Heart left ventricle (tissue), 16 donors: ENCODE results near the gene MEGF9. TPM values are rescaled to one million over a fixed set of nuclear protein-coding genes. Genes with fewer than 3 reads are reported as not detected.

Experiments
- ATAC-seq, 4 donors: fragments of 200-7000 bp; cut with Tn5 transposase; one replicate each; pipeline ENCODE4 v1.9.1; 2020 to 2022; ENCODE audit warnings: moderate library complexity in 4 of 4, mild to moderate bottlenecking in 3 of 4, moderate number of reproducible peaks in 1 of 4
- DNase-seq, 5 donors: peaks; one replicate each; pipeline ENCODE4 v3.0.0-alpha.2; 2020
- H3K27ac ChIP-seq, 12 donors: fragments of 200-600 bp; sonication (generic) in 4 of 12; one replicate each; pipeline versions ENCODE4 v1.5.0 to v1.8.0; 2016 to 2022; ENCODE audit warnings: mild to moderate bottlenecking in 2 of 12
- H3K27me3 ChIP-seq, 9 donors: fragments of 200-600 bp; sonication (generic) in 2 of 9; one replicate each; pipeline versions ENCODE4 v1.5.1 to v1.8.0; 2016 to 2022; ENCODE audit warnings: mild to moderate bottlenecking in 3 of 9
- H3K36me3 ChIP-seq, 9 donors: fragments of 200-600 bp; sonication (generic) in 2 of 9; one replicate each; pipeline versions ENCODE4 v1.5.0 to v1.8.0; 2018 to 2022; ENCODE audit warnings: mild to moderate bottlenecking in 2 of 9
- H3K4me1 ChIP-seq, 12 donors: fragments of 200-600 bp; sonication (generic) in 4 of 12; one replicate each; pipeline versions ENCODE4 v1.5.0 to v1.8.0; 2016 to 2022; ENCODE audit warnings: mild to moderate bottlenecking in 3 of 12
- H3K4me3 ChIP-seq, 12 donors: fragments of 200-600 bp; sonication (generic) in 4 of 12; one replicate each; pipeline versions ENCODE4 v1.5.0 to v1.8.0; 2017 to 2022; ENCODE audit warnings: mild to moderate bottlenecking in 9 of 12, moderate library complexity in 4 of 12
- H3K9me3 ChIP-seq, 12 donors: fragments of 200-600 bp; sonication (generic) in 4 of 12; one replicate each; pipeline versions ENCODE4 v1.5.0 to v1.8.0; 2016 to 2022; ENCODE audit warnings: mild to moderate bottlenecking in 1 of 12
- POLR2A ChIP-seq, 2 donors: fragments of 450-650 bp; IDR thresholded peaks; one replicate each; pipeline ENCODE4 v1.6.1; 2017; ENCODE audit warnings: antibody characterized with exemption in 2 of 2, mild to moderate bottlenecking in 2 of 2, moderate library complexity in 2 of 2
- WGBS, 4 donors: extraction: QIAGEN DNeasy Blood & Tissue Kit in 2 of 4; methylation state at CpG; one replicate each; pipeline versions ENCODE4 v1.1.5 to v1.1.7; 2013 to 2018; 5-methylcytosine and 5-hydroxymethylcytosine counted together
- intact Hi-C, 10 donors: fragments of 100-400 bp; cut with DNase I; formaldehyde crosslinking; loops; one replicate each; pipeline versions ENCODE4 v1.11.1 to v1.14.2; 2022
- polyA plus RNA-seq, 2 donors: library from polyadenylated mRNA; stranded (reverse); fragments of 200-250 nt; gene quantifications; one replicate each; pipeline ENCODE4 v1.2.3, GENCODE V29; 2013
- total RNA-seq, 9 donors: library from RNA; depleted of rRNA in 2 of 9; stranded (reverse); fragments of >200 nt in 2 of 9; fragmentation: NEBNext Ultra II Directional in 3 of 9; extraction: Animal tissue kit (Norgen Biotek cat#: 25700) in 3 of 9; gene quantifications; one replicate each; pipeline versions ENCODE4 v1.1.0 to v1.2.4, GENCODE V29; 2016 to 2023
- TF ChIP-seq, protein P1 (sequence below), 12 donors: fragments of 200-600 bp; sonication (generic) in 4 of 12; IDR thresholded peaks; one replicate each; pipeline versions ENCODE4 v1.5.0 to v1.8.0; 2018 to 2022; ENCODE audit warnings: antibody characterized with exemption in 12 of 12, mild to moderate bottlenecking in 5 of 12
- donor health status: ischemic (EF 13 %, LVEDD 7.1; RV severe dilation, severe dysfunction).
- donor health status: healthy with polysubstance abuse.
- donor health status: DM: no; HTN: yes; CAD: no.
- donor health status: DM: no; HTN: no; CAD: no.
- donor health status: ischemic (EF 25% LVEDD 6.9; RV normal size, moderate dysfunction).
- donor health status: ischemic (EF 25% LVEDD 5.7; RV mildly dilated, moderate dysfunction).
- donor health status: healthy.
- donor health status: DM: yes; HTN: yes; CAD: no.
- donor health status: ischemic (EF 35%, LVEDD 5.7; RV mildly dilated, moderate dysfunction).
- donor health status: nonischemic (EF 11% LVEDD 7.7; RV severe dilation, severe dysfunction).
- donor health status: DM: yes; HTN: yes; CAD: no.
- donor health status: PGD.
- donor health status: ischemic (EF 29% LVEDD 5.4; RV normal size, mild dysfunction).
- donor health status: nonischemic (EF 23%, LVEDD 6.1; RV moderate dilation, normal function).

The MEGF9 gene
- total and polyA plus RNA-seq, 11 donors: 2.2 to 46.0 (median 12.8) TPM

DNA sequence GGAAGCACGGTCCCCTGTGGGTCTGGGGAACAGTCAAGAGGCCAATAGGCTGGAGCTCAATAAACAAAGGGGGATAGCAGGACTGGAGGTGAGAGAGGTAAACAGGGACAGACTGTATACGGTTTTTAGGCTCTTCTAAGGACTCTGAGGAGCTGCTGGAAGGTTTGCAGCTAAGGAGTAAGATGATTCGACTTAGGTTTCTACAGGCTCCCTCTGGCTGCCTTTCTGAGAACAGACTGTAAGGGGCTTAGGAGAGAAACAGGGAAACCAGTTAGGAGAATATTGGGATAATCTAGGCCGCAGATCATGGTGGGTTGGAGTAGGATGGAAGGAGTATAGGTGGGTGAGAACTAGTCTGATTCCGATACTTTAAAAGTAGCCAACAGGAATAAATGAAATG is 144.7 kb downstream of the MEGF9 start:
- DNase-seq (no peak), ATAC-seq (no peak)

DNA sequence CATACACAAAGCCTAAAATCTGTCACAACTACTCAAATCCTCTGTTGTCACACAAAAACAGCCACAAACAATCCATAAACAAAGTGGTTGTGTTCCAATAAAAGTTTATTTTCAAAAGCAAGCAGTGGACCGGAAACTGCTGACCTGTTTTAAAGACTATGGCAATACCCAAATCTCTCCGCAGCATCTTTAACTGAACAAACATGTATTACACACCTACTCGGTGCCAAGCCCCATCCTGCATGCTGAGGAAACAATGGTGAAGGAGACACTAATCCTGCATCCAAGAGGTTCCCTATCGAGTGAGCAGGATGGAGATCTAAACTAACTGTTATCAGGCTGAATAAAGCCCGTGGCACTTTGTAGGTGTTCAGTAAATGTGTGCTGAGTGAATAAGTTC is 145.5 kb downstream of the MEGF9 start:
- H3K4me1 ChIP-seq: peaks cover 0 to 24% (median 7%) of the 10 kb centered on the region in 12 donors
- no peak overlapping the region for H3K27ac ChIP-seq
- intact Hi-C loops: loop anchor here in 1 of 10 donors (10.0 kb wide), 1 partner anchor 64 kb away; no protein-coding TSS in a partner anchor
- TF ChIP-seq, protein P1, sequence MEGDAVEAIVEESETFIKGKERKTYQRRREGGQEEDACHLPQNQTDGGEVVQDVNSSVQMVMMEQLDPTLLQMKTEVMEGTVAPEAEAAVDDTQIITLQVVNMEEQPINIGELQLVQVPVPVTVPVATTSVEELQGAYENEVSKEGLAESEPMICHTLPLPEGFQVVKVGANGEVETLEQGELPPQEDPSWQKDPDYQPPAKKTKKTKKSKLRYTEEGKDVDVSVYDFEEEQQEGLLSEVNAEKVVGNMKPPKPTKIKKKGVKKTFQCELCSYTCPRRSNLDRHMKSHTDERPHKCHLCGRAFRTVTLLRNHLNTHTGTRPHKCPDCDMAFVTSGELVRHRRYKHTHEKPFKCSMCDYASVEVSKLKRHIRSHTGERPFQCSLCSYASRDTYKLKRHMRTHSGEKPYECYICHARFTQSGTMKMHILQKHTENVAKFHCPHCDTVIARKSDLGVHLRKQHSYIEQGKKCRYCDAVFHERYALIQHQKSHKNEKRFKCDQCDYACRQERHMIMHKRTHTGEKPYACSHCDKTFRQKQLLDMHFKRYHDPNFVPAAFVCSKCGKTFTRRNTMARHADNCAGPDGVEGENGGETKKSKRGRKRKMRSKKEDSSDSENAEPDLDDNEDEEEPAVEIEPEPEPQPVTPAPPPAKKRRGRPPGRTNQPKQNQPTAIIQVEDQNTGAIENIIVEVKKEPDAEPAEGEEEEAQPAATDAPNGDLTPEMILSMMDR (IDR thresholded peaks at IDR 0.05): no peak
- H3K9me3 ChIP-seq: no peaks in the 10 kb centered on the region
- 86 to 94% (median 92%) methylated on average over 5 of the region's 5 CpGs for WGBS, 4 donors
- ATAC-seq: no peak
- no peak overlapping the region for H3K4me3 ChIP-seq
- no peaks in the 10 kb centered on the region for H3K27me3 ChIP-seq
- DNase-seq: no peak
- peaks cover 0 to 84% (median 73%) of the 10 kb centered on the region in 9 donors for H3K36me3 ChIP-seq

More for the DNA sequence above, 144.7 kb downstream of the MEGF9 start:
- WGBS, 4 donors: 91 to 94% (median 92%) methylated on average over 5 of the region's 5 CpGs
- Histone ChIP-seq H3K4me1 (peaks cover 0 to 29% (median 7%) of the 10 kb centered on the region in 12 donors), H3K27me3 (no peaks in the 10 kb centered on the region), H3K27ac (no peak overlapping the region), H3K36me3 (peaks cover 0 to 79% (median 67%) of the 10 kb centered on the region in 9 donors), H3K9me3 (no peaks in the 10 kb centered on the region), H3K4me3 (no peak overlapping the region)
- intact Hi-C loops: loop anchor here in 1 of 10 donors (10.0 kb wide), 1 partner anchor 65 kb away; no protein-coding TSS in a partner anchor
- TF ChIP-seq, protein P1 (IDR thresholded peaks at IDR 0.05): no peak
- TF ChIP-seq POLR2A (IDR thresholded peaks at IDR 0.05): no peak

DNA sequence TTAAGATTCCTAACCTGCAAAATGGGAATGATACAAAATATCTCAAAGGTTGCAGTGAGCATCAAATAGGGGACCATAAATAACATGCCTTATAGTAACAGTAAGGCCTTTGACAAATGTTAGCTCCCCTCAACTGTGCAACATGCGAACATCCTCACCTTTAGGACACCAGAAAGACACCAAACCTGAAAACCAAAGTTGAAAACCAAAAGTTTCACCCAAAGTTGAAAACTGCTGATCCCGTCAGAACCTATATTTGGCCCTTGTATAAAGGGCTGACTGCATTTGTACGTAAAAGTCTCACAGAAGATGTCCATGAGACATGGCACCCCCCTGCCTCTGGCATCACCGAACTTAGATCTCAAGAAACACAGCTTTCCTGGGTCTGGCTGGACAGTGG is 146.4 kb downstream of the MEGF9 start:
- H3K4me3 ChIP-seq: no peak overlapping the region
- 97 to 99% (median 98%) methylated on average over 4 of the region's 4 CpGs for WGBS, 4 donors

DNA sequence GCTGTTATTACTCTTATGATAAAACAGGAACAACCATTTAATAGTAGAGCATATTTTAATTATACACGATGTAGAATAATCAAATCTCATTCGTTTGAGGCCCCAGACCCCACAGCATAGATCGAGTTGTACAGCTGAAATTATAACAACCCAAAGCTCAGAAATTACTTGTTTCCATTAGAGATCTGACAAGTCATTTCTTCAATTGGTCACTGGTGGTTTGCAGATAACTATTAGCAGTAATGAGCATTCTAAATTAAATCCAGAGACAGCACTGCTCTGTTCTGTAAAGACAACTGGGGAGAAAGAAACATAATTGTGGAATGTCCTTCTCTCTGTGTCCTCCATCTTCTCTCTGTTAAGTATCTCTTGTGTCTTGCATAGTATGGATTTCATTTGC is 147.2 kb downstream of the MEGF9 start:
- intact Hi-C loops: loop anchor here in 1 of 10 donors (10.0 kb wide), 1 partner anchor 62 kb away; no protein-coding TSS in a partner anchor
- no peaks in the 10 kb centered on the region for H3K9me3 ChIP-seq
- no peak overlapping the region for H3K4me3 ChIP-seq
- TF ChIP-seq, protein P1 (IDR thresholded peaks at IDR 0.05): no peak
- no peak for TF ChIP-seq POLR2A (IDR thresholded peaks at IDR 0.05)
- H3K36me3 ChIP-seq: peaks cover 0 to 97% (median 80%) of the 10 kb centered on the region in 9 donors
- no peak overlapping the region for H3K27ac ChIP-seq
- ATAC-seq (no peak), DNase-seq (no peak)
- peaks cover 0 to 22% (median 7%) of the 10 kb centered on the region in 12 donors for H3K4me1 ChIP-seq
- no peaks in the 10 kb centered on the region for H3K27me3 ChIP-seq
- WGBS, 4 donors: 95 to 100% (median 96%) methylated on average over 3 of the region's 3 CpGs

More for the DNA sequence above, 146.4 kb downstream of the MEGF9 start:
- TF ChIP-seq, protein P1 (IDR thresholded peaks at IDR 0.05): no peak
- TF ChIP-seq POLR2A (IDR thresholded peaks at IDR 0.05): no peak
- H3K27me3 ChIP-seq: no peaks in the 10 kb centered on the region
- H3K27ac ChIP-seq: no peak overlapping the region
- intact Hi-C loops: loop anchor here in 1 of 10 donors (10.0 kb wide), 1 partner anchor 63 kb away; no protein-coding TSS in a partner anchor
- peaks cover 0 to 94% (median 78%) of the 10 kb centered on the region in 9 donors for H3K36me3 ChIP-seq
- H3K4me1 ChIP-seq: peaks cover 0 to 27% (median 10%) of the 10 kb centered on the region in 12 donors
- DNase-seq: no peak
- no peaks in the 10 kb centered on the region for H3K9me3 ChIP-seq
- no peak for ATAC-seq
